ENCODE data around the gene CHRNA10.

CHRNA10 gene, protein sequence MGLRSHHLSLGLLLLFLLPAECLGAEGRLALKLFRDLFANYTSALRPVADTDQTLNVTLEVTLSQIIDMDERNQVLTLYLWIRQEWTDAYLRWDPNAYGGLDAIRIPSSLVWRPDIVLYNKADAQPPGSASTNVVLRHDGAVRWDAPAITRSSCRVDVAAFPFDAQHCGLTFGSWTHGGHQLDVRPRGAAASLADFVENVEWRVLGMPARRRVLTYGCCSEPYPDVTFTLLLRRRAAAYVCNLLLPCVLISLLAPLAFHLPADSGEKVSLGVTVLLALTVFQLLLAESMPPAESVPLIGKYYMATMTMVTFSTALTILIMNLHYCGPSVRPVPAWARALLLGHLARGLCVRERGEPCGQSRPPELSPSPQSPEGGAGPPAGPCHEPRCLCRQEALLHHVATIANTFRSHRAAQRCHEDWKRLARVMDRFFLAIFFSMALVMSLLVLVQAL

GRCh38 chr11:3671334-3672254 is at the start of gene CHRNA10:
TSS of gene CHRNA10 (minus strand) at chr11:3671384. CDS start at chr11:3671312, 72 bp downstream.
- no peak for DNase-seq (ENCODE audit: extremely low read depth, insufficient read length)
- H3K36me3 ChIP-seq (ENCODE audit: control insufficient read depth, insufficient read depth, low read length) = peaks cover 34% of the 10 kb centered on the region
- TF ChIP-seq, protein P1, sequence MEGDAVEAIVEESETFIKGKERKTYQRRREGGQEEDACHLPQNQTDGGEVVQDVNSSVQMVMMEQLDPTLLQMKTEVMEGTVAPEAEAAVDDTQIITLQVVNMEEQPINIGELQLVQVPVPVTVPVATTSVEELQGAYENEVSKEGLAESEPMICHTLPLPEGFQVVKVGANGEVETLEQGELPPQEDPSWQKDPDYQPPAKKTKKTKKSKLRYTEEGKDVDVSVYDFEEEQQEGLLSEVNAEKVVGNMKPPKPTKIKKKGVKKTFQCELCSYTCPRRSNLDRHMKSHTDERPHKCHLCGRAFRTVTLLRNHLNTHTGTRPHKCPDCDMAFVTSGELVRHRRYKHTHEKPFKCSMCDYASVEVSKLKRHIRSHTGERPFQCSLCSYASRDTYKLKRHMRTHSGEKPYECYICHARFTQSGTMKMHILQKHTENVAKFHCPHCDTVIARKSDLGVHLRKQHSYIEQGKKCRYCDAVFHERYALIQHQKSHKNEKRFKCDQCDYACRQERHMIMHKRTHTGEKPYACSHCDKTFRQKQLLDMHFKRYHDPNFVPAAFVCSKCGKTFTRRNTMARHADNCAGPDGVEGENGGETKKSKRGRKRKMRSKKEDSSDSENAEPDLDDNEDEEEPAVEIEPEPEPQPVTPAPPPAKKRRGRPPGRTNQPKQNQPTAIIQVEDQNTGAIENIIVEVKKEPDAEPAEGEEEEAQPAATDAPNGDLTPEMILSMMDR (IDR thresholded peaks at IDR 0.05; ENCODE audit: insufficient read depth, low read length, poor library complexity, severe bottlenecking) = no peak
- no peak within 1 kb of the TSS for H3K4me3 ChIP-seq (replicated peaks; ENCODE audit: low read depth, low read length)
- H3K27me3 ChIP-seq (replicated peaks; ENCODE audit: control insufficient read depth, insufficient read depth, low read length) = no peaks in the 10 kb centered on the region

GRCh38 chr11:3712274-3712673 is 41.1 kb upstream of the CHRNA10 start:
- peaks cover 16% of the 10 kb centered on the region for H3K36me3 ChIP-seq (ENCODE audit: control insufficient read depth, insufficient read depth, low read length)
- no peaks in the 10 kb centered on the region for H3K27me3 ChIP-seq (replicated peaks; ENCODE audit: control insufficient read depth, insufficient read depth, low read length)
- TF ChIP-seq, protein P1 (IDR thresholded peaks at IDR 0.05; ENCODE audit: insufficient read depth, low read length, poor library complexity, severe bottlenecking) = no peak
- DNase-seq (ENCODE audit: extremely low read depth, insufficient read length) = no peak
- H3K4me3 ChIP-seq (replicated peaks; ENCODE audit: low read depth, low read length) = no peak overlapping the region

DNA sequence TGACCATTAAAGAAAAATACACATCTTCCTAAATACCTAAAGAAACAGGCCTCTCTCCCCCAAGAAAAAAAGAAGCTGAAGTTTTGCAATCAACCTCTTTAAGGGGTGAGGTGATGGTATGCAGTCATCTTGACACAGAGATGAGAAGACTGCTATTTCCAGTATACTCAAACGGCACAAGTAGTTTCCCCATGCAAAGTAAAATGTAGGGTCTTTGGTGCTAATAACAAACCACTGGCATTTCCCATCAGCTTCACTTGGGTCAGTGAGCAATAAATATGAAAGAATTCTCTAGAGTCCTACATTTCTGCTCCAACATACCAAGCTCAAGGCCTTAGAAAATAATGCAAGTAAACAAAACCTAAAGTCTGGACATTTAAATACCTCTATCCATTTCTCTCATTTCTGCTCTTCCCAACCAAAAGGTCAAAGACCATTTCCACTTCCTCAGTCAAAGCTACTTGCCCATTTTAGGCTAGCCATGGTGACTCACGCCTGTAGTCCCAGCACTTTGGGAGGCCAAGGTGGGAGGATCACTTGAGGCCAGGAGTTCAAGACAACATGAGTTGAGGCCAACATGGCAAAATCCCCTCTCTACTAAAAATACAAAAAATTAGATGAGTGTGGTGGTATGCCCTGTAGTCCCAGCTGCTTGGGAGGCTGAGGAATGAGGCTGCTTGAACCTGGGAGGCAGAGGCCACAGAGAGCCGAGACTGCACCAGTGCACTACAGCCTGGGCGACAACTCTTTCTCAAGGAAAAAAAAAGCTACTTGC is 39.5 kb upstream of the CHRNA10 start:
- no peak overlapping the region for H3K4me3 ChIP-seq (replicated peaks; ENCODE audit: low read depth, low read length)
- TF ChIP-seq, protein P1 (IDR thresholded peaks at IDR 0.05; ENCODE audit: insufficient read depth, low read length, poor library complexity, severe bottlenecking) = no peak
- no peaks in the 10 kb centered on the region for H3K27me3 ChIP-seq (replicated peaks; ENCODE audit: control insufficient read depth, insufficient read depth, low read length)
- DNase-seq (ENCODE audit: extremely low read depth, insufficient read length) = no peak
- H3K36me3 ChIP-seq (ENCODE audit: control insufficient read depth, insufficient read depth, low read length) = peaks cover 14% of the 10 kb centered on the region

GRCh38 chr11:3709977-3710376 is 38.8 kb upstream of the CHRNA10 start:
- H3K36me3 ChIP-seq (ENCODE audit: control insufficient read depth, insufficient read depth, low read length) = peaks cover 12% of the 10 kb centered on the region
- no peaks in the 10 kb centered on the region for H3K27me3 ChIP-seq (replicated peaks; ENCODE audit: control insufficient read depth, insufficient read depth, low read length)
- H3K4me3 ChIP-seq (replicated peaks; ENCODE audit: low read depth, low read length) = no peak overlapping the region
- no peak for DNase-seq (ENCODE audit: extremely low read depth, insufficient read length)
- TF ChIP-seq, protein P1 (IDR thresholded peaks at IDR 0.05; ENCODE audit: insufficient read depth, low read length, poor library complexity, severe bottlenecking) = no peak

- no peaks in the 10 kb centered on the region for H3K27me3 ChIP-seq (replicated peaks; ENCODE audit: control insufficient read depth, insufficient read depth, low read length)
- no peak for DNase-seq (ENCODE audit: extremely low read depth, insufficient read length)
- H3K4me3 ChIP-seq (replicated peaks; ENCODE audit: low read depth, low read length) = no peak overlapping the region
- TF ChIP-seq, protein P1 (IDR thresholded peaks at IDR 0.05; ENCODE audit: insufficient read depth, low read length, poor library complexity, severe bottlenecking) = no peak
- H3K36me3 ChIP-seq (ENCODE audit: control insufficient read depth, insufficient read depth, low read length) = peaks cover 16% of the 10 kb centered on the region
Observed at GRCh38 chr11:3707176-3707575, 36.0 kb upstream of the CHRNA10 start.
